Calu3 (cell line): ENCODE results near the gene PABPC3. TPM values are rescaled to one million over a fixed set of nuclear protein-coding genes. Genes with fewer than 3 reads are reported as not detected.

Source experiments
- BruUV-seq: library from RNA; stranded (reverse); fragments of 400-500 nt; replicated peaks from 2 replicates; lab custom pipeline; 2021; lab: Mats Ljungman, UMichigan
- CTCF ChIA-PET: fragments of 300-600 bp; sonication (Branson Sonifier 250); formaldehyde crosslinking; loops from one replicate; lab custom pipeline; 2022; ENCODE audit warnings: antibody characterized with exemption; lab: Charles Lee
- DNase-seq: peaks from one replicate; pipeline ENCODE4 v3.0.0; 2022
- H3K27ac Mint-ChIP-seq: one replicate; pipeline ENCODE4 v1.8.0; 2022; ENCODE audit warnings: mixed read lengths; ENCODE audit not compliant: unreplicated experiment
- H3K27me3 Mint-ChIP-seq: one replicate; pipeline ENCODE4 v1.8.0; 2022; ENCODE audit warnings: mixed read lengths; ENCODE audit not compliant: unreplicated experiment
- H3K36me3 Mint-ChIP-seq: one replicate; pipeline ENCODE4 v1.8.0; 2022; ENCODE audit warnings: mild to moderate bottlenecking, moderate library complexity, mixed read lengths; ENCODE audit not compliant: insufficient read depth, unreplicated experiment
- H3K4me1 Mint-ChIP-seq: one replicate; pipeline ENCODE4 v1.8.0; 2022; ENCODE audit warnings: mild to moderate bottlenecking, low read depth, mixed read lengths; ENCODE audit not compliant: unreplicated experiment
- H3K4me3 Mint-ChIP-seq: one replicate; pipeline ENCODE4 v1.8.0; 2022; ENCODE audit warnings: mild to moderate bottlenecking, low read depth, moderate library complexity, mixed read lengths; ENCODE audit not compliant: unreplicated experiment
- H3K9me3 Mint-ChIP-seq: one replicate; pipeline ENCODE4 v1.8.0; 2022; ENCODE audit warnings: low read depth, mixed read lengths; ENCODE audit not compliant: unreplicated experiment
- CTCF ChIP-seq: fragments of 200-600 bp; IDR thresholded peaks from one replicate; pipeline ENCODE4 v1.8.0; 2022; ENCODE audit warnings: antibody characterized with exemption; ENCODE audit not compliant: unreplicated experiment
- intact Hi-C: fragments of 100-400 bp; cut with micrococcal nuclease; formaldehyde crosslinking; loops from one replicate; pipeline ENCODE4 v1.10.0; 2022; ENCODE audit not compliant: unreplicated experiment
- total RNA-seq: library from RNA; stranded (reverse); gene quantifications from 2 replicates; pipeline ENCODE4 v1.2.3, GENCODE V29; 2022

PABPC3 gene
- total RNA-seq, 1 experiment from 2014 or later, result 0.28 TPM

GRCh38 chr13:25137788-25138115, 41.8 kb downstream of the PABPC3 start:
- intact Hi-C loops, result no loop called here
- no peak overlapping the region for H3K4me3 Mint-ChIP-seq
- no peak overlapping the region for H3K27ac Mint-ChIP-seq
- CTCF ChIA-PET, result no interaction called here
- peaks cover 44% of the 10 kb centered on the region for H3K27me3 Mint-ChIP-seq
- no peak for TF ChIP-seq CTCF
- no peaks in the 10 kb centered on the region for H3K4me1 Mint-ChIP-seq
- peaks cover 4% of the 10 kb centered on the region for H3K9me3 Mint-ChIP-seq
- no peak for DNase-seq
- BruUV-seq, result no TSS peak
- no peaks in the 10 kb centered on the region for H3K36me3 Mint-ChIP-seq

- intact Hi-C loops, result no loop called here
- no peak for DNase-seq
- H3K9me3 Mint-ChIP-seq, result peaks cover 4% of the 10 kb centered on the region
- peaks cover 26% of the 10 kb centered on the region for H3K27me3 Mint-ChIP-seq
- no peak overlapping the region for H3K27ac Mint-ChIP-seq
- H3K36me3 Mint-ChIP-seq, result no peaks in the 10 kb centered on the region
- H3K4me3 Mint-ChIP-seq, result no peak overlapping the region
- CTCF ChIA-PET, result no interaction called here
- BruUV-seq, result no TSS peak
- no peak for TF ChIP-seq CTCF
- no peaks in the 10 kb centered on the region for H3K4me1 Mint-ChIP-seq
These were observed 45.1 kb downstream of the PABPC3 start for GRCh38 chr13:25141042-25141441.

GRCh38 chr13:25143706-25144105, 47.8 kb downstream of the PABPC3 start:
- no peak overlapping the region for H3K27ac Mint-ChIP-seq
- no TSS peak for BruUV-seq
- CTCF ChIA-PET, result no interaction called here
- intact Hi-C loops, result no loop called here
- no peak overlapping the region for H3K4me3 Mint-ChIP-seq
- H3K36me3 Mint-ChIP-seq, result no peaks in the 10 kb centered on the region
- no peak for TF ChIP-seq CTCF
- H3K4me1 Mint-ChIP-seq, result no peaks in the 10 kb centered on the region
- DNase-seq, result no peak
- peaks cover 37% of the 10 kb centered on the region for H3K27me3 Mint-ChIP-seq
- H3K9me3 Mint-ChIP-seq, result peaks cover 4% of the 10 kb centered on the region

GRCh38 chr13:25147638-25148401, 51.9 kb downstream of the PABPC3 start:
- no peaks in the 10 kb centered on the region for H3K4me1 Mint-ChIP-seq
- no peak overlapping the region for H3K4me3 Mint-ChIP-seq
- no peaks in the 10 kb centered on the region for H3K36me3 Mint-ChIP-seq
- CTCF ChIA-PET, result no interaction called here
- H3K27me3 Mint-ChIP-seq, result peaks cover 65% of the 10 kb centered on the region
- TF ChIP-seq CTCF, result no peak
- H3K27ac Mint-ChIP-seq, result no peak overlapping the region
- BruUV-seq, result no TSS peak
- intact Hi-C loops, result no loop called here
- H3K9me3 Mint-ChIP-seq, result no peaks in the 10 kb centered on the region
- DNase-seq, result no peak
